Suppressor macrophage treated with lipopolysaccharide for 4 hours (primary cell): ENCODE measurements around the gene FBXL12.
"Not testable (repeated sequence)": the region's sequence is repeated elsewhere in the genome, so short reads cannot be mapped to it uniquely, and the experiment has no call there.

ENCODE experiments used
- DNase-seq: peaks from one replicate; pipeline ENCODE4 v3.0.0-alpha.2; 2020

Gene FBXL12

DNA sequence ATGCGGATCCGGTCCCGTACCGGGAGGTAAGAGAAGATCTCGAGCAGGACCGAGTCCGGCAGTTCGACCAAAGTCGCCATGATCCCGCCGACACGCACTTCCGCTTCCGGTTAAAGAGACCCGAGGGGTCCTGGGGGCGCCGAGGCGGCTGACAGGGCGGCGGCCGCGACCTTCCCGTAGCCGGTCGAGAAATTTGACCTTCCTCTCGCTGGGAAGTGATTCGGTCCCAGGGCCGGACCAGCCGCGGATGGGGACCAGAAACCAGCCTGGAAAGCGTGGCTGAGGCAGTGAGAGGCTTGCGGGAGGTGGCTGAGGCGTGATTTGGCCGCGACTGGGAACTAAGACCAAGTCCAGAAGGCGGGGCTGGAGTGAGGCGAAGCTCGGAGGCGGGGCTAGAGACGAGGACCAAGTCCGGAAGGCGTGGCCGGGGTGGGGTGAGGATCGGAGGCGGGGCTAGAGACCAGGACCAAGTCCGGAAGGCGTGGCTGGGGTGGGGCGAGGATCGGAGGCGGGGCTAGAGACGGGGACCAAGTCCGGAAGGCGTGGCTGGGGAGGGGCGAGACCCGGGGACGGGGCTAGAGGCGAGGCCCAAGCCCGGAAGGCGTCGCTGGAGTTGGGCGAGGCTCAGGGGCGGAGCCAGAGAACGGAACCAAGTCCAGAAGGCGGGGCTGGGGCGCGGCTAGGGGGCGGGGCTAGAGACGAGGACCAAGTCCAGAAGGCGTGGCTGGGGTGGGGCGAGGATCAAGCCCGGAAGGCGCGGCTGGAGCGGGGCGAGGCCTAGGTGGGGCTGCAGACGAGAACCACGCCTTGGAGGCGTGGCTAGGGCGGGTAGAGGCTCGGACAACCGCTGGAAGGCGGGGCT, at the start of gene FBXL12:
Gene FBXL12, minus strand, starts transcription at position 346 of the 862 bp plus-strand sequence. Its CDS starts 266 bp downstream, at position 80.
- DNase-seq = peak; percentile 100

GRCh38 chr19:9865732-9866501, 47.0 kb upstream of the FBXL12 start:
- no peak for DNase-seq

- DNase-seq = no peak
These were observed 44.9 kb upstream of the FBXL12 start for GRCh38 chr19:9863759-9864158.

DNA sequence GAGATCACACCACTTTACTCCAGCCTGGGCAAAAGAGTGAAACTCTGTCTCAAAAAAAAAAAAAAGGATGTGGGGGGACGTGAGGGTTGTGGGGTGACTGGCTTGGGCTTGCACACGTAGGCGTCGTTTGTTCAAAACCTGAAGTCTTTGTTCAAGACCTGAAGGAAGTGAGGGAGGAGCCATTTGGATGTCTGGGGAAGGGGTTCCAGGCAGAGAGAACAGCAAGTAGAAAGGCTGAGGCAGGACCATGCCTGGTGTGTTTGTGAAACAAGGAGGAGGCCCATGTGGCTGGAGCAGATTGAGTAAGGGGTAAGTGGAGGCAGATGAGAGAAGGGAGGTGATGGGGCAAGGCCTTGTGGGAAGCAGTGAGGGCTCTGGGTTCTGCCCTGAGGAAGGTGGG, 44.1 kb upstream of the FBXL12 start:
- no peak for DNase-seq

GRCh38 chr19:9861503-9861902, 42.6 kb upstream of the FBXL12 start:
- DNase-seq = no peak

- no peak for DNase-seq
These were observed 41.5 kb upstream of the FBXL12 start for GRCh38 chr19:9860407-9860806.

GRCh38 chr19:9858766-9859165, 39.9 kb upstream of the FBXL12 start:
- DNase-seq = no peak

- DNase-seq = peak; percentile 12
These were observed 39.3 kb upstream of the FBXL12 start for GRCh38 chr19:9857920-9858746.

- no peak for DNase-seq
These were observed 38.3 kb upstream of the FBXL12 start for GRCh38 chr19:9857076-9857721.

DNA sequence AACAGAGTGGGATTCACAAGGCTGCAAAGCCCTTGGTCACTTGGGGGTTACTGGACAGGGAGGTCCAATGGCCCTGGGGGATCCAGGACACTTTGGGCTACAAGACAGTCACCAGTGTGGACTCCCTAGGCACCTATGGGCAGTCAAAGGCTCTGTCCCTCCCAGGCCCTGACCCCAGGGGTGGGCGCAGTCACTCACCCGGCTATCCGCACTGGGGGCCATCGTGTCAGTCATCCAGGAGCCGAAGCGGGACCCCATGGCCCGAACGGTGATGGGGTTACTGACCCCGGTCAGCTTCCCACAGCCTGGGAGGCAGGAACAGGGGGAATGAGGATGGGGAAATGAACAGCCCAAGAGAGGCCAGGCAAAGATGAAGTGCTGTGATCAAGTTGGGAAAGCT, 37.7 kb upstream of the FBXL12 start:
- DNase-seq = no peak

- no peak for DNase-seq
These were observed 35.5 kb upstream of the FBXL12 start for GRCh38 chr19:9854282-9854846.

DNA sequence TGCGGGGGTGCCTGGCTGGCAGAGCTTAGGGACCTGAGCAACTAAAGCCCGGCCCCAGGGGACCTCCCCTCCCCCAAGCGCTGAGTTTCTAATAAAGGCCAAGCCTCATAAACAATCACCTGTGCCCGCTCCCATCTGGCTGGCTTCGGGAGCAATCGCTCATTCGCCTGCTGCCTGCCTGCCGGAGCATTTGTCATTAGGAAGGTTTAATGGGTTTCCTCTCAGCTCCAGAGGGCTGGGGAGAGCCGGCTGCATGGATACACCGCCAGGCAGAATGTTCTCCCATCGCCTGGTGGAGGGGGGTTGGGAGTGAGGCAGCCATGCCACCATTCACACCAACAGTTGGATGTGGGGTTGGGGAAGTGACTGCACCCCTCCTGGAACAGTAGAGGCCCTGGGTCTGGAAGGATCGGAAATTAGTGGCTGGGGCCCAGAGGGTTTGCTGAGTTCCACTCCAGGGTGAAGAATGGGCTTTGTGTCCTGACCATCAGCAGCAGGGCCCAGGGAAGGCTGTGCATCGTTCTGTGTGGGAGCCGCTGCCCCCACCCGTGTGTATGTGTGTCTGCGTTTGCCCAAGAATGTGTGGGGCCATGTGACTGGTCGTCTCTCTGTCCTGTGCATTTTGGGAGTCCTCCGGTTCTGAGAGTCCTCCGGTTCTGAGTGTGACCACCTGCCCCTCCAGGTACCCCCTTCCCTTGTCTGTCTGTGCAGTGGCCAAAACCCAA, 31.5 kb upstream of the FBXL12 start:
- DNase-seq = no peak

DNA sequence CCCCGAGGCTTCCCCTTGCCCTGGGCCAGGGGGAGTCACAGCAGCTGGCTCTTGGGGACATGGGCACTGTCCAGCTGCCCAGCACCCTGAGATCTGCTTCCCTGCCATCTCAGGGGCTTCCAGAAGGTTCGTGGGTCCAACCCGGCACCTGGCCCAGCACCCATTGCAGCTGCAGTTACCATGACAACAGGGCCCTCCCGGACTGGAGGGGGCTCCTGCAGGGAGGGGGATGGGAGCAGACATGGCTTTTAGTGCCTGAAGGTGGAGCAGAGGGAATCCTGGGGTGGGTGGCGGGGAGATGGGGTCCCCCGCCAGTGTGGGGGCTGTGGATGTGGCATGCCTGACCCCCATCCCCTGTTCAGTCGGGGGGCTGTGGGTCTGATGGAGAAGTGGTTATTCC, 30.9 kb upstream of the FBXL12 start:
- DNase-seq = no peak

DNA sequence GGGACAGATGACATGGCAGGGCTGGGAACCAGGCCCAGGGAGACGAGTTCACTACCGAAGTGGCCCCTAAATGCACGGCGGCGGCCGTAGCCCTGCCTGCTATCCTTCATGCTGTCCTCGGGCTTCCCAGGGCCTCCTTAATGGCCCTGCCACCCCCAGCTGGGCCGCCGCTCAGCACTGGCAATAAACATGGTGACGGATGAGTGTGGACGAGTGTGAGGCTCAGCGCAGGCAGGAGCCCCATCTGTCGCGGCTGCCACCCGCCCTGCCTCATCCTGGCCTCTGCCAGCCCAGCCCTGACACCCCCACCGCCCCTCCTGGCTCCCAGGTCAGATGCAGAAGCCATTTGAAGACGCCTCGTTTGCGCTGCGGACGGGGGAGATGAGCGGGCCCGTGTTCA, 29.9 kb upstream of the FBXL12 start:
- DNase-seq = no peak

DNA sequence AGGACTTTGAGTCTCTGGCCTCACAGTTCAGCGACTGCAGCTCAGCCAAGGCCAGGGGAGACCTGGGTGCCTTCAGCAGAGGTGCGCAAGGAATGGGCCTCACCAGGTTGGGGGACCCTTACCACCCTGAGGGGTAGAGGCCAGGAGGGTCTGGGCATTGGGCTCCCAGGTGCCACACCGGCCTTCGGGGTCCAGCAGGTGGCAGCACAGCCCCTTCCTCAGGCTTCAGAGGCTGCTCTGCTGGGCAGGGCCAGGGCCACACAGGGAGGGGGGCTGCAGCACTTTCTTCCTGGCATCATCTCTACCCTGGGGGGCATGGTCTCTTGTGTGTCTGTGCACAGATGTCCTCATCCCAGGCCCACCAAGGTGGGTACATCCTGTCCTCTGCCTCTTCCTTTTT, 29.2 kb upstream of the FBXL12 start:
- no peak for DNase-seq

GRCh38 chr19:9847087-9847671, 28.3 kb upstream of the FBXL12 start:
- DNase-seq = peak; percentile 16

GRCh38 chr19:9843626-9844273, 24.9 kb upstream of the FBXL12 start:
- not testable (repeated sequence) for DNase-seq

- DNase-seq = no peak
These were observed 24.2 kb upstream of the FBXL12 start for GRCh38 chr19:9842834-9843625.

DNA sequence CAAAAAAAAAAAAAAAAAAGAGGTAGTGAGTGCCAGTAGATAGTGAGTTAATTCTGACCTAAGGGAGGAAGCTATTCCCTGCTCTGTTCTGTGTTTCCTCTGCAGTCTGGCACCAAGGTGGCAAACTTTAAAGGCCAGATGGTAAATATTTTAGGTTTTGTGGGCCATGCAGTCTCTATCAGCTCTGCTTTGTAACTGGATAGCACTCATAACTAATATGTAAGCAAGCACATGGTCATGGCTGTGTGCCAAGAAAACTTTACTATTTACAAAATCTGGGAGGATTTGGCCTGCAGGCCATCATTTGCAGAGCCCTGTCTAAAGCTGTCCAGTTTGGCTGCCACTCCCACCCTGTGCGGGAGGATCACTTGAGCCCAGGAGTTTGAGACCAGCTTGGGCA, 20.5 kb upstream of the FBXL12 start:
- no peak for DNase-seq

DNA sequence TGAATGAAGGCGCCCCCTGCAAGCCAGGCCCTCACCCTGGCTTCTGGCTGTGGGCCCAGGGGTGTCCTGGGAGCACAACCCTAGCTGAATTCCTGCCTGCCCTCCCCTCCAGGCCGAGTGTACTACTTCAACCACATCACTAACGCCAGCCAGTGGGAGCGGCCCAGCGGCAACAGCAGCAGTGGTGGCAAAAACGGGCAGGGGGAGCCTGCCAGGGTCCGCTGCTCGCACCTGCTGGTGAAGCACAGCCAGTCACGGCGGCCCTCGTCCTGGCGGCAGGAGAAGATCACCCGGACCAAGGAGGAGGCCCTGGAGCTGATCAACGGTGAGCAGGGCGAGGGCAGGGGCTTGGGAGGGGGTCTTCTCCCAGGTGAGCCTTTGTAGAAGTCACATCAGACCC, 19.4 kb upstream of the FBXL12 start:
- no peak for DNase-seq
